CD4-positive, alpha-beta T cell (primary cell): ENCODE data around the gene TRIM47. TPM values are rescaled to one million over a fixed set of nuclear protein-coding genes. Genes with fewer than 3 reads are reported as not detected.

Experiments used
- ATAC-seq: fragments of 200-7000 bp; cut with Tn5 transposase; one replicate; pipeline ENCODE4 v1.10.0; 2022; ENCODE audit warnings: mild to moderate bottlenecking; ENCODE audit not compliant: poor library complexity
- CTCF ChIA-PET: fragments of 350-600 bp; sonication (Branson Sonifier 250); formaldehyde crosslinking; loops from one replicate; lab custom pipeline; 2021; ENCODE audit warnings: antibody characterized with exemption, inconsistent platforms; lab: Charles Lee
- POLR2A ChIA-PET: fragments of 350-600 bp; sonication (Branson Sonifier 250); formaldehyde crosslinking; loops from one replicate; lab custom pipeline; 2021; ENCODE audit warnings: antibody characterized with exemption, inconsistent platforms; lab: Charles Lee
- DNase-seq, 14 experiments: peaks; one replicate each; pipeline ENCODE4 v3.0.0-alpha.2; 2013 to 2020; ENCODE audit warnings: mixed read lengths in 2 of 14
- H3K27ac ChIP-seq, 2 donors: one replicate each; pipeline versions ENCODE4 v1.5.1 to v1.7.0; 2013; ENCODE audit warnings: low read length in 2 of 2, low read depth in 1 of 2, mild to moderate bottlenecking in 1 of 2
- H3K27me3 ChIP-seq, 2 experiments: 1 replicate in 1 of 2; 2 replicates in 1 of 2; pipeline versions ENCODE4 v1.6.1 to v1.7.0; 2013; ENCODE audit warnings: low read length in 2 of 2, control low read depth in 1 of 2, mild to moderate bottlenecking in 1 of 2, moderate library complexity in 1 of 2; ENCODE audit not compliant: insufficient read depth in 2 of 2, control insufficient read depth in 1 of 2
- H3K36me3 ChIP-seq: one replicate; pipeline ENCODE4 v1.6.1; 2013; ENCODE audit warnings: low read length, control low read depth; ENCODE audit not compliant: insufficient read depth
- H3K4me1 ChIP-seq: one replicate; pipeline ENCODE4 v1.6.1; 2013; ENCODE audit warnings: low read length, control low read depth; ENCODE audit not compliant: insufficient read depth
- H3K4me3 ChIP-seq: one replicate; pipeline ENCODE4 v1.5.1; 2013; ENCODE audit warnings: mild to moderate bottlenecking, low read length, moderate library complexity
- H3K9me3 ChIP-seq, 2 experiments: 1 replicate in 1 of 2; 2 replicates in 1 of 2; pipeline versions ENCODE4 v1.6.1 to v1.7.0; 2013; ENCODE audit warnings: low read length in 2 of 2, mild to moderate bottlenecking in 2 of 2, control low read depth in 1 of 2, moderate library complexity in 1 of 2; ENCODE audit not compliant: control insufficient read depth in 1 of 2, insufficient read depth in 1 of 2
- H3K27ac Mint-ChIP-seq: one replicate; pipeline ENCODE4 v1.8.0; 2020; ENCODE audit warnings: mixed read lengths
- H3K27me3 Mint-ChIP-seq: one replicate; pipeline ENCODE4 v1.8.0; 2021; ENCODE audit warnings: mixed read lengths
- H3K36me3 Mint-ChIP-seq: one replicate; pipeline ENCODE4 v1.8.0; 2021; ENCODE audit warnings: low read depth, mixed read lengths
- H3K4me1 Mint-ChIP-seq: one replicate; pipeline ENCODE4 v1.8.0; 2021; ENCODE audit warnings: low read depth, mixed read lengths
- H3K4me3 Mint-ChIP-seq: one replicate; pipeline ENCODE4 v1.8.0; 2020; ENCODE audit warnings: mild to moderate bottlenecking, mixed read lengths
- H3K9me3 Mint-ChIP-seq: one replicate; pipeline ENCODE4 v1.8.0; 2020; ENCODE audit warnings: mixed read lengths
- CTCF ChIP-seq: fragments of 200-600 bp; IDR thresholded peaks from one replicate; pipeline ENCODE4 v1.8.0; 2022; ENCODE audit warnings: antibody characterized with exemption, mild to moderate bottlenecking
- intact Hi-C, 2 experiments: fragments of 100-400 bp; cut with DNase I in 1 of 2; cut with micrococcal nuclease in 1 of 2; formaldehyde crosslinking; loops; one replicate each; pipeline versions ENCODE4 v1.15.1 to v1.9.0; 2023 to 2025; cut with DNase I, micrococcal nuclease
- total RNA-seq, 174 experiments: library from RNA in 2 of 174; stranded (reverse) in 2 of 174; gene quantifications; one replicate each; pipeline ENCODE4 v1.2.3 and lab custom pipeline; 2021 to 2026

The TRIM47 gene
- total RNA-seq, 2 experiments from 2014 or later, result 2.3 to 2.8 TPM

DNA sequence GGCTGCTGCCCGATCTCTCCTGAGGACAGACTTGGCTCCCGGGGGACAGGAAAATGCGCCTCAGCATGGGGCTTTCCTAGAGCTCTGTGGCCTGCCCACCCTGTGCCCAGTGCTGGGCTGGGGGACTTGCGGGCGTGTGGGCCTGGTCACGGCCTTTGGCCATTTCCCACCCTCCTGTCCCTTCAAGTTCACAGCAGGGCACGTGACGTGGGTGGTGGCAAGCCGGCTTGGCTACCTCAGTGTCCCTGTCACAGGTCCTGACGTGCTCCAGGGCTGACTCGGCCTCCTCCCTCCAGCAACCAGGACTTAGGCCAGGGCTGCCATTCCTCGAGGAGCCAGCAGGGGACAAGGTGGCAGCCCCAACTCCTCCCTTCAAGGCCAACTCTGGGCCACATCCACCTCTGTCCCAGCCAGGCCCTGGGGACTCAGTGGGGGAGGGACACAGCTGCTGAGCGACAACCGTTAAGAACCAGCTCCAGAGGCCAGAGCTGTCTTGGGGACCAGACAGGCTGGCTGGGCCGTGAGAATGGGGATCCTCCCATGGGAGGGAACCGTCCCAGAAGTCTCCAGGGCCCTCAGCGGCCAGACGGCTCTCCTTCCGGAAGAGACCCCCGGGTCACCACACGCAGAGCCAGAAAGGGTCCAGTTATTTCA is 33.2 kb downstream of the TRIM47 start:
- Mint-ChIP-seq H3K4me3 (peak overlapping the region; percentile 81), H3K4me1 (peaks cover 26% of the 10 kb centered on the region), H3K27me3 (no peaks in the 10 kb centered on the region), H3K36me3 (peaks cover 74% of the 10 kb centered on the region), H3K9me3 (no peaks in the 10 kb centered on the region), H3K27ac (peak overlapping the region; percentile 76)
- H3K9me3 ChIP-seq, result no peaks in the 10 kb centered on the region
- H3K4me1 ChIP-seq, result peaks cover 66% of the 10 kb centered on the region
- ATAC-seq, result peak; percentile 54
- H3K4me3 ChIP-seq, result peak overlapping the region; percentile 81
- ChIA-PET CTCF (interaction anchor here (0.9 to 2.1 kb wide), 4 partner anchors 10 to 92 kb away, joined by 3 to 8 read pairs (median 5); partner anchors contain the start of gene WBP2), POLR2A (interaction anchor here (0.7 to 4.5 kb wide), 12 partner anchors 9 to 70 kb away, joined by 3 to 125 read pairs (median 12); partner anchors contain the start of genes UNK and WBP2)
- H3K36me3 ChIP-seq, result peaks cover 60% of the 10 kb centered on the region
- intact Hi-C loops, result loop anchor here (1.0 to 5.0 kb wide), 2 partner anchors 10 to 68 kb away; partner anchors contain the start of gene WBP2 (in 1 of the 2)
- DNase-seq, result peak in 13 of 14 experiments; percentile 40 to 84 (median 55)
- no peaks in the 10 kb centered on the region for H3K27me3 ChIP-seq
- peak; percentile 55 for TF ChIP-seq CTCF
- peak overlapping the region; percentile 94 to 95 for H3K27ac ChIP-seq

GRCh38 chr17:75844530-75845057 is 33.8 kb downstream of the TRIM47 start:
- H3K27me3 ChIP-seq, result no peaks in the 10 kb centered on the region
- peaks cover 69% of the 10 kb centered on the region for H3K4me1 ChIP-seq
- Mint-ChIP-seq H3K4me3 (peak overlapping the region; percentile 96), H3K9me3 (no peaks in the 10 kb centered on the region), H3K27me3 (no peaks in the 10 kb centered on the region), H3K27ac (peak overlapping the region; percentile 92), H3K36me3 (peaks cover 75% of the 10 kb centered on the region), H3K4me1 (peaks cover 26% of the 10 kb centered on the region)
- peak overlapping the region; percentile 81 for H3K4me3 ChIP-seq
- peak overlapping the region; percentile 94 to 95 for H3K27ac ChIP-seq
- no peaks in the 10 kb centered on the region for H3K9me3 ChIP-seq
- intact Hi-C loops, result loop anchor here (1.0 to 5.0 kb wide), 3 partner anchors 11 to 67 kb away; partner anchors contain the start of genes TRIM47 (in 1 of the 2) and WBP2 (in 1 of the 2)
- ChIA-PET POLR2A (interaction anchor here (0.7 to 4.5 kb wide), 11 partner anchors 10 to 80 kb away, joined by 3 to 125 read pairs (median 19); partner anchors contain the start of genes GALK1, UNK and WBP2), CTCF (interaction anchor here (0.9 to 2.1 kb wide), 3 partner anchors 11 to 91 kb away, joined by 3 to 8 read pairs (median 6); partner anchors contain the start of gene WBP2)
- ATAC-seq (peak; percentile 5), DNase-seq (peak in 2 of 14 experiments; percentile 56 to 67)
- H3K36me3 ChIP-seq, result peaks cover 62% of the 10 kb centered on the region
- TF ChIP-seq CTCF, result no peak
